Measurements from ENCODE around the gene ATXN7L3B.

Gene ATXN7L3B

GRCh38 chr12:74584483-74585062, 46.9 kb downstream of the ATXN7L3B start:
- no peak overlapping the region for H3K4me3 ChIP-seq (ENCODE audit: low read depth, low read length)
- TF ChIP-seq CTCF (IDR thresholded peaks at IDR 0.05; ENCODE audit: low read depth, low read length), result no peak

- TF ChIP-seq CTCF (IDR thresholded peaks at IDR 0.05; ENCODE audit: low read depth, low read length), result no peak
Observed at GRCh38 chr12:74586251-74586650, 48.6 kb downstream of the ATXN7L3B start.

More at GRCh38 chr12:74586251-74586650, 48.6 kb downstream of the ATXN7L3B start:
- H3K4me3 ChIP-seq (ENCODE audit: low read depth, low read length), result no peak overlapping the region
